Thoracic aorta (tissue), 2 donors: ENCODE measurements around the gene TACSTD2. TPM values are rescaled to one million over a fixed set of nuclear protein-coding genes. Genes with fewer than 3 reads are reported as not detected.
"Not testable (repeated sequence)": the region's sequence is repeated elsewhere in the genome, so short reads cannot be mapped to it uniquely, and the experiment has no call there.

ENCODE experiments used
- ATAC-seq: fragments of 150-250 bp; one replicate; pipeline ENCODE4 v1.8.0; 2017; ENCODE audit warnings: low read depth; ENCODE audit not compliant: insufficient number of reproducible peaks, low FRiP score
- DNase-seq: peaks from one replicate; pipeline ENCODE4 v3.0.0-alpha.2; 2020; ENCODE audit warnings: low spot score
- H3K27ac ChIP-seq, 2 donors: fragments of 200-600 bp; sonication (generic); 1 replicate in 1 of 2; 2 replicates in 1 of 2; pipeline ENCODE4 v1.5.1; 2016; ENCODE audit warnings: mild to moderate bottlenecking in 2 of 2, moderate library complexity in 2 of 2
- H3K27me3 ChIP-seq: fragments of 200-600 bp; sonication (generic); replicated peaks from 2 replicates; pipeline ENCODE4 v1.6.0; 2016; ENCODE audit warnings: mild to moderate bottlenecking; ENCODE audit not compliant: insufficient read depth
- H3K36me3 ChIP-seq: fragments of 200-600 bp; sonication (generic); one replicate; pipeline ENCODE4 v1.5.1; 2016
- H3K4me1 ChIP-seq, 2 donors: fragments of 200-600 bp; sonication (generic); 1 replicate in 1 of 2; 2 replicates in 1 of 2; pipeline versions ENCODE4 v1.5.1 to v1.6.0; 2016; ENCODE audit warnings: low read depth in 2 of 2, mild to moderate bottlenecking in 1 of 2; ENCODE audit not compliant: control insufficient read depth in 1 of 2
- H3K4me3 ChIP-seq: fragments of 200-600 bp; sonication (generic); 2 replicates; pipeline ENCODE4 v1.5.1; 2016; ENCODE audit warnings: mild to moderate bottlenecking
- H3K9me3 ChIP-seq: fragments of 200-600 bp; sonication (generic); 2 replicates; pipeline ENCODE4 v1.5.1; 2016
- total RNA-seq, 2 donors: library from RNA; depleted of rRNA; stranded (reverse); fragments of >200 nt; gene quantifications; one replicate each; pipeline versions ENCODE4 v1.1.0 to v1.2.3, GENCODE V29; 2016
- TF ChIP-seq, protein P1 (sequence below): fragments of 200-600 bp; sonication (generic); IDR thresholded peaks from one replicate; pipeline ENCODE4 v1.5.1; 2019; ENCODE audit warnings: antibody characterized with exemption

Gene TACSTD2
- total RNA-seq, 2 donors from 2014 or later: 6.9 to 8.1 TPM

DNA sequence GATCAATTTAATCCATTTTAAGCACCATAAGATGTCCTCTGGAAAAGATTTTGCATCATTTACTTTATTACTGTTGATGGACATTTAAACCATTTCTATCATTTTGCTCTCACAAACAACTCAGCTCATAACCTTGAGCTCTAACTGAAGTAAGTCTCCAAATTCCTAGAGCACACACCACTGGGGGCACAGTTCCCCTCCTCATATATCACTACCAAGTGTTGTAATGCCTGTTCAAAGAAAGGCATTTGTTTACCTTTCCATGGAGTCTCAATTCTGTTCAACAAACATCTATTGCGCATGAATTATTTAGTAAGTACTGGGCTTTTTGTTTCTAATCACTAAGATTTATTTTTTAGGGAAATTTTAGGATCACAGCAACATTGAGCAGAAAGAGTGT is 21.7 kb downstream of the TACSTD2 start:
- no peak overlapping the region for H3K4me3 ChIP-seq
- H3K27me3 ChIP-seq: no peaks in the 10 kb centered on the region
- TF ChIP-seq, protein P1, sequence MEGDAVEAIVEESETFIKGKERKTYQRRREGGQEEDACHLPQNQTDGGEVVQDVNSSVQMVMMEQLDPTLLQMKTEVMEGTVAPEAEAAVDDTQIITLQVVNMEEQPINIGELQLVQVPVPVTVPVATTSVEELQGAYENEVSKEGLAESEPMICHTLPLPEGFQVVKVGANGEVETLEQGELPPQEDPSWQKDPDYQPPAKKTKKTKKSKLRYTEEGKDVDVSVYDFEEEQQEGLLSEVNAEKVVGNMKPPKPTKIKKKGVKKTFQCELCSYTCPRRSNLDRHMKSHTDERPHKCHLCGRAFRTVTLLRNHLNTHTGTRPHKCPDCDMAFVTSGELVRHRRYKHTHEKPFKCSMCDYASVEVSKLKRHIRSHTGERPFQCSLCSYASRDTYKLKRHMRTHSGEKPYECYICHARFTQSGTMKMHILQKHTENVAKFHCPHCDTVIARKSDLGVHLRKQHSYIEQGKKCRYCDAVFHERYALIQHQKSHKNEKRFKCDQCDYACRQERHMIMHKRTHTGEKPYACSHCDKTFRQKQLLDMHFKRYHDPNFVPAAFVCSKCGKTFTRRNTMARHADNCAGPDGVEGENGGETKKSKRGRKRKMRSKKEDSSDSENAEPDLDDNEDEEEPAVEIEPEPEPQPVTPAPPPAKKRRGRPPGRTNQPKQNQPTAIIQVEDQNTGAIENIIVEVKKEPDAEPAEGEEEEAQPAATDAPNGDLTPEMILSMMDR: no peak
- H3K36me3 ChIP-seq: no peaks in the 10 kb centered on the region
- ATAC-seq (no peak), DNase-seq (no peak)
- no peak overlapping the region for H3K27ac ChIP-seq
- H3K9me3 ChIP-seq: no peaks in the 10 kb centered on the region
- no peaks in the 10 kb centered on the region for H3K4me1 ChIP-seq

DNA sequence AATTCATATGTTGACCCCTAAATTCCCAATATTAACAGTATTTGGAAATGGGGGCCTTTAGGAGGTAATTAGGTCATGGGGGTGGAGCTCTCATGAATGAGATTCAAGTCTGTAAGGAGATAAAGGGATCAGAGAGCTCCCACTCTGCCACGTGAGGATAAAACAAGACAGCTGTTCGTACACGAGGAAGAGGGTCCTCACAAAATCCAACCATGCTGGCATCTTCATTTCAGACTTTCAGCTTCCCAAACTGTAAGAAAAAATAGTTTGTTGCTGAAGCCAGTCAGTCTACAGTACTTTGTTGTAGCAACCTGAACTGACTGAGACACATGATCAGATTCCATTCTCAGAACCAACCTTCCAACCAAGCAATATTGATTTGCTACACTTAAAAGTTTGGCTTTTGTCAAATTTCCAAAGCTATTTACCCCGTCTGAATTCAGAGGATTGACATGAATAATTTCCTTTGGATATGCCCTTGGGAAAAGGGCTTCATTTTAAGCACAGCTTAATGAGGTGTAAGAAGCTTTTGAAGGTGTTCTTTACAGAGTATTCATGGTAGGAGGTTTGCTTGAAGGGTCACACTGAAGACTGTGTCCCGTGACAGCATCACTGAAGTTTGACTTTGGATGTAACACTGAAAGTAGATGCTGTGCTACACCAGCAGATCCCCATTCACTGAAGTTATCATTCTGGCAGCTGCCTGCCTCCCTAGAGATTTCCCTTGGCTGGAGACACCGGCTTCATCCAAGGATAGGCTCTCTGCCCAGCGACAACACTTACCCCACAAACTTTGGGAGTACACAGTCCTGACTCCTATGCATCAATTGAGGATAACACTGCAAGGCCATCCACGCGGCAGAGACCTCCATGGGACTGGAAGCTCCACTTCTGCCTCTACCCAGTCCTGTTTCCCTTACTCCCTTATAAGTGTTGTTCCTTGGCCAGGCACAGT is 25.6 kb downstream of the TACSTD2 start:
- no peaks in the 10 kb centered on the region for H3K36me3 ChIP-seq
- no peaks in the 10 kb centered on the region for H3K27me3 ChIP-seq
- DNase-seq (no peak), ATAC-seq (no peak)
- H3K4me3 ChIP-seq: no peak overlapping the region
- TF ChIP-seq, protein P1: no peak
- H3K9me3 ChIP-seq: no peaks in the 10 kb centered on the region
- no peaks in the 10 kb centered on the region for H3K4me1 ChIP-seq
- no peak overlapping the region for H3K27ac ChIP-seq

DNA sequence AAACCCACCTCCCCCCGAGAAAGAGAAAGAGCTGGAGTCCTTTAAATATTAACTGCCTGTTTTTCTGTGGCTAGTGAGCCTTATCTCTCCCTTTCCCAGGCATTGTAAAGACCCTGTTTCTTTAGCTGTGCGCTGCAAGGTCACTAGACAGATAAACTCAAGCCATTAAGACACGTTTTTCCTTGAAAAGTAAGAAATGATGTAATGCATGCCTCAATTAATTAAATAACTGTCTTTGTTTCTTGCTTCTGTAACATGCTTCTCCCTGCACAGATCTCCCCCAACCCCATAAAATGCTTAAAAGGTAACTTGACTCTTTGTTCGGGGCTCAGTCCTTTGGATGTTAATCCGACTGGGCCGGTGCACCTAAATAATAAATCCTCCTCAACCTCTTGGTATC is 27.8 kb downstream of the TACSTD2 start:
- not testable (repeated sequence) for DNase-seq, H3K4me3 ChIP-seq, ATAC-seq, H3K36me3 ChIP-seq, H3K9me3 ChIP-seq, H3K27me3 ChIP-seq, H3K27ac ChIP-seq
- H3K4me1 ChIP-seq: peaks cover 9 to 15% of the 10 kb centered on the region in 2 donors

DNA sequence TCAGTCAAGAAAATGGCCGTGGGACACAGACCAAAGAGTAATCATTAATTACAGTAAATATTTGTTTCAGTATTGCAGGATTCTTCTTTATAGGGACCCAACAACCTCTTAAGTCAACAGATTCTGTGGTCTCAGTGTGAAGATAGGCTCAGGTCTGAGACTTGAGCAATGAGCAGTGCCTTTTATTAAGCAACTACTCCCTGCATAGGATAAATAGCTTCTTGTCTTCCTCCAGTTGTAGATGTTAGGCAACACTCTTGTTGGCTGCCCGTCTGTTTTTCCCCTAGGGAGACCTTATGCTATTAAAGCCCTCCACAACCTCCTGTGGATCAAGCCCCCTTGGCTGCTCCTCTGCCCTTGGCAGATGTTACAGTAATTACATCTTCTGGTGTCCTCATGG is 28.7 kb downstream of the TACSTD2 start:
- TF ChIP-seq, protein P1: no peak
- H3K4me3 ChIP-seq: no peak overlapping the region
- DNase-seq (no peak), ATAC-seq (no peak)
- no peaks in the 10 kb centered on the region for H3K9me3 ChIP-seq
- peaks cover 9 to 15% of the 10 kb centered on the region in 2 donors for H3K4me1 ChIP-seq
- H3K27me3 ChIP-seq: no peaks in the 10 kb centered on the region
- H3K36me3 ChIP-seq: no peaks in the 10 kb centered on the region
- H3K27ac ChIP-seq: no peak overlapping the region

DNA sequence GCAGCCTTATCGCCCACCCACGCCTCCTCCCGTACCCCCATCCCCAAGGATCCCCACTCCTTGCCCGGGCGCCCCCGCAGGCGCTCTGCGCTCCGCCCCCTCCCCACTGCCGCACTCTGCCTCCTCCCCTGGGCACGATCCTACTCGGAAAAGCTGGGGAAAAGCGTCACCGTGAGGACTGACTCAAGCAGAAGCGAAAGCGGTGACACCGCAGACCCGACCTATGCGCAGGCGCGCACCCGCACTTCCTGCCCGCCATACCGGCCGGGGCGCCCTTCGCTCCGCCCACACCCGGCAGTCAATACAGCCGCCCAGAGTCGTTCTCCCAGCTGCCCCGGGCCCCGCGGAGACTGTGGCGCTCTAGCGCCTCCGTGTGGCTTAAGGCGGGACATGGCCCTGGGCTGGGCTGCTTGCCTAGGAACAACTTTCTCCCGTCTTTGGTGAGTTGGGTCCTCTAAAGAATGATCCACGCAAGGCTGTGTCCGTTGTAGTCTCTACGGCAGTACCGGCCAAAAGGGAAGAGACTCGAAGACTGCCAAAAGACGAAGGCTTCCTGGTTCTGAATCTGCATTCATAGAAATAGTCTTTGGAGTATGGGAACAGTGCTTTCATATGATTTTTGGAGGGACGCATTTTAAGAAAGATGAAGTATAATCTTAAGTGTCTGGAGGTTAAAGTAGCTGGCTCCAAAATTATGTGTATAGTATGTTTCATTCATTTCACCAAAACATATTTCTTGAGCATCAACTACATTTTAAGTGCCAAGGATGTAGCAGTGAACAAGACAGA is 30.3 kb downstream of the TACSTD2 start, which contains the start of gene OMA1:
Gene OMA1 (minus strand): TSS at position 207 of the 789 bp plus-strand sequence. CDS start 7,432 bp downstream, outside the sequence.
- DNase-seq (peak; percentile 92), ATAC-seq (peak; percentile 98)
- Histone ChIP-seq H3K4me1 (peaks cover 9 to 15% of the 10 kb centered on the region in 2 donors), H3K27ac (peak within 1 kb of the TSS; percentile 88 to 97), H3K27me3 (no peaks in the 10 kb centered on the region), H3K9me3 (no peaks in the 10 kb centered on the region), H3K36me3 (no peaks in the 10 kb centered on the region), H3K4me3 (peak within 1 kb of the TSS; percentile 79)
- TF ChIP-seq, protein P1: peak; percentile 96
